GM12878 (cell line): ENCODE data around the gene CRHR2. TPM values are rescaled to one million over a fixed set of nuclear protein-coding genes. Genes with fewer than 3 reads are reported as not detected.

Source experiments
- BHLHE40 ChIP-seq, 2 experiments: fragments of 450-650 bp in 1 of 2; IDR thresholded peaks; 2 replicates each; pipeline ENCODE4 v1.6.1; 2011 to 2017; ENCODE audit warnings: low read depth in 2 of 2, borderline replicate concordance in 1 of 2, improper control_type of control experiment in 1 of 2, low read length in 1 of 2, mild to moderate bottlenecking in 1 of 2
- CBX3 ChIP-seq: fragments of 200-600 bp; sonication (generic); IDR thresholded peaks from 2 replicates; pipeline ENCODE4 v1.6.1; 2016; ENCODE audit warnings: low read depth, borderline replicate concordance
- CBX5 ChIP-seq: sonication (generic); IDR thresholded peaks from 2 replicates; pipeline ENCODE4 v1.6.1; 2016; ENCODE audit warnings: low read depth, moderate library complexity, mild to moderate bottlenecking, inconsistent platforms
- DPF2 ChIP-seq: fragments of 450-650 bp; IDR thresholded peaks from 2 replicates; pipeline ENCODE4 v1.6.1; 2017; ENCODE audit warnings: mild to moderate bottlenecking
- FOXM1 ChIP-seq: IDR thresholded peaks from 2 replicates; pipeline ENCODE4 v1.6.1; 2012; ENCODE audit warnings: low read depth, mild to moderate bottlenecking, inconsistent platforms, low read length, moderate library complexity
- JUNB ChIP-seq: IDR thresholded peaks from 2 replicates; pipeline ENCODE4 v1.6.1; 2016; ENCODE audit warnings: antibody characterized with exemption, mild to moderate bottlenecking
- MAX ChIP-seq: IDR thresholded peaks from 2 replicates; pipeline ENCODE4 v1.6.1; 2012; ENCODE audit warnings: low read depth, low read length, improper control_type of control experiment
- SREBF1 ChIP-seq: IDR thresholded peaks from 2 replicates; pipeline ENCODE4 v1.6.1; 2012; ENCODE audit warnings: mild to moderate bottlenecking, low read length
- ZNF687 ChIP-seq: fragments of 450-650 bp; IDR thresholded peaks from 2 replicates; pipeline ENCODE4 v1.6.1; 2017; ENCODE audit warnings: mild to moderate bottlenecking, moderate library complexity
- polyA plus RNA-seq, 11 experiments: library from polyadenylated mRNA; depleted of rRNA in 4 of 11; unstranded in 6 of 11; stranded (reverse) in 5 of 11; fragments of >200 nt; fragmentation: Nextera tagmentation in 4 of 11; fragmentation: Illumina TruSeq in 1 of 11; extraction: Ambion mirVana in 4 of 11; extraction: Trizol in 1 of 11; gene quantifications; 1 replicate in 1 of 11; 2 replicates in 10 of 11; pipeline versions ENCODE4 v1.2.1 to v1.2.3, GENCODE V29; 2011 to 2016; ENCODE audit warnings: inconsistent platforms in 2 of 11, missing spikeins in 2 of 11, low read depth in 1 of 11
- total RNA-seq, 4 experiments: library from RNA; depleted of rRNA in 3 of 4; stranded (reverse); fragments of >200 nt in 3 of 4; fragmentation: Illumina TruSeq in 1 of 4; extraction: Trizol in 1 of 4; gene quantifications; 2 replicates each; pipeline versions ENCODE4 v1.2.1 to v1.2.3, GENCODE V29; 2013 to 2021

Gene CRHR2
- total and polyA plus RNA-seq, 10 of the 15 experiments (the other 5 are each of a cell fraction or from before 2014, with no cell fraction given), result not detected

- no peak for TF ChIP-seq ZNF687
- TF ChIP-seq MAX, result no peak
- TF ChIP-seq DPF2, result no peak
- no peak for TF ChIP-seq CBX5
- TF ChIP-seq CBX3, result no peak
- no peak for TF ChIP-seq FOXM1
- TF ChIP-seq JUNB, result no peak
- TF ChIP-seq BHLHE40 (IDR thresholded peaks at IDR 0.05; ENCODE audit: borderline replicate concordance in 1 of 2, low read depth in 2 of 2, low read length in 1 of 2), result no peak
- no peak for TF ChIP-seq SREBF1
Measured at GRCh38 chr7:30613366-30614325, 68.6 kb downstream of the CRHR2 start (continued).
